DMS114 treated with DMSO at 0.1 percent for 48 hours (cell line): ENCODE measurements around the gene RHOT2.
A peak's percentile ranks its signal among the peaks of the same experiment; 100 is the strongest.

Experiments
- DNase-seq: peaks from one replicate; lab custom pipeline; 2025; ENCODE audit not compliant: unreplicated experiment; lab: John Stamatoyannopoulos, UW

RHOT2 gene

DNA sequence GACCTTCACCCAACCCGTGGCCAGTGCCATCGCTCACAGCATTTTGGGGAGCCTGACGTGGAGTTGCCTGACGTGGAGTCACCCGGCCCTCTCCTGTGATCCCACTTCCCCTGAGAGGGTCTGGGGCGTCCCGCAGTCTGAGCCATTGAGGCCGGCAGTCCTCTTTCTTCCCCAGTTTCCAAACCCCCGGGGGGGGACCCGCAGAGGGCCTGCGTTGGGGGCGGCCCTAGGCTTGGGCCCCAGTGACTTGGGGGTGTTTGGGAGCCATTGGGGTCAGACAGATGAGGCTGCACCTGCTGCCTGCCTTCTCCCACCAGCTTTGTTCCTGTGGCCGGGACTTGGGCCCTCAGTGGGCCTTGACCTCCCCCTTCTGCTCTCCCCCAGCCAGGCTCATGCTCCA is 1.7 kb downstream of the RHOT2 start:
- no peak for DNase-seq

DNA sequence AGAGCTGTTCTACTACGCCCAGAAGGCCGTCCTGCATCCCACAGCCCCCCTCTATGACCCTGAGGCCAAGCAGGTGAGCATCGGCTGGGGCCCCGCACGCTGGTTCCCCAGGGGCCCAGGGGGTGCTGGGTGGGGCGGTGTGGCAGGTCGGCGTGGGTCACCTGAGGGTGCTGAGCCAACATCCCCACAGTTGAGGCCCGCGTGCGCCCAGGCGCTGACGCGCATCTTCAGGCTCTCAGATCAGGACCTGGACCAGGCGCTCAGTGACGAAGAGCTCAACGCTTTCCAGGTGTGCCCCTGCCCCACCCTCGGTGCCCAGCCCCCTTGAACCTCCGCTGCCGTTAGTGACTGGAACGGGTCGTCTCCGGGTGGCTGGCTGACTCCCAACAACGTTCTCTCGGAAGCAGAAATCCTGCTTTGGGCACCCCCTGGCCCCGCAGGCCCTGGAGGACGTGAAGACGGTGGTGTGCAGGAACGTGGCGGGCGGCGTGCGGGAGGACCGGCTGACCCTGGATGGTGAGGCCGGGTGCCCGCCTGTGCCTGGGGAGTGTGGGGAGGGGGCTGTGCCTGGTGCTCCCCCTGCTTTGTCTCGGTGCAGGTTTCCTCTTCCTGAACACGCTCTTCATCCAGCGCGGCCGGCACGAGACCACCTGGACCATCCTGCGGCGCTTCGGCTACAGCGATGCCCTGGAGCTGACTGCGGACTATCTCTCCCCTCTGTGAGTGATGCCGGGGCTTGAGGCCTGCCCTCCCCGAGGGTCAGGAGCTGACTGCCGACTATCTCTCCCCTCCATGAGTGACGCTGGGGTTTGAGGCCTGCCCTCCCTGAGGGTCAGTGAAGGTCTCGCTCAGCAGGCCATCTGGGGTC is 2.8 kb downstream of the RHOT2 start:
- DNase-seq: no peak

DNA sequence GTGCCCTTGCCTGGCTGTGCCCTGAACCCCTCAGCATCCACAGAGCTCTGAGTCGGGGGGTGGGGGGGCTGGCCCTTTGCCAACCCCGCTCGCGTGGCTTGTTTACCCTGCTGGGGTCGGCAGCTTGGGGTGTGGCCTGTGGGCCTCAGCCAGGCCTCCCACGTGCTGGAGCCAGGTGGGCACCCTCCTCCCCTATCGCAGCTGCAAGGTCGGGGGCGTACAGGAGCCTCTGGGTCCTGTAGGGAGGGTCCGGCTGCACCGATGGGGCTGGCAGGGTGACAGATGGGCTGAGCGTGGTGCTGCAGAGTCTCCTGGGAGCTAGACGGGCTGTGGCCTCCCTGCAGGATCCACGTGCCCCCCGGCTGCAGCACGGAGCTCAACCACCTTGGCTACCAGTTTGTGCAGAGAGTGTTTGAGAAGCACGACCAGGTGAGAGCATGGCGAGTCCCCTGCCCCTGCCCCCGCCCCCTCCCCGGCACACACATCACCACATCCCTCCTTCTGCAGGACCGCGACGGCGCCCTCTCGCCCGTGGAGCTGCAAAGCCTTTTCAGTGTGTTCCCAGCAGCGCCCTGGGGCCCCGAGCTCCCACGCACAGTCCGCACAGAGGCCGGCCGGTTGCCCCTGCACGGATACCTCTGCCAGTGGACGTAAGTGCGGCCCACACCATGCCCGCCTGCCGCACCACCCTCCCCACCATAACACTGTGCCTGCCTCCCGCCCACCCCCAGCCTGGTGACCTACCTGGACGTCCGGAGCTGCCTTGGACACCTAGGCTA is 3.6 kb downstream of the RHOT2 start:
- no peak for DNase-seq

DNA sequence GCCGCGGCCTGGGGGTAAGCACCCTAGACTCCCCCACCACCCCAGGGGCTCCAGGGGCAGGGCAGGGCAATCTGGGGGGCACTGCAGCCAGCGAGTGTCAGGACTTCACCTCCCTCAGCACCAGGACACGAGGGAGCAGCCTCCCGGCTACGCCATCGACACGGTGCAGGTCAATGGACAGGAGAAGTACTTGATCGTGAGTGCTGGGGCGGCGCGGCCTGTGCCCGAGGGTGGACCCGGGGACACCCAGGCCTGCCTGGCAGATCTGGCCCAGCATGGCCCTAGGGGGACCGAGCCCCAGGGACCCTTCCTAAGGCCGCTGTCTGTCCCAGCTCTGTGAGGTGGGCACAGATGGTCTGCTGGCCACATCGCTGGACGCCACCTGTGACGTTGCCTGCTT is 4.4 kb downstream of the RHOT2 start:
- no peak for DNase-seq

DNA sequence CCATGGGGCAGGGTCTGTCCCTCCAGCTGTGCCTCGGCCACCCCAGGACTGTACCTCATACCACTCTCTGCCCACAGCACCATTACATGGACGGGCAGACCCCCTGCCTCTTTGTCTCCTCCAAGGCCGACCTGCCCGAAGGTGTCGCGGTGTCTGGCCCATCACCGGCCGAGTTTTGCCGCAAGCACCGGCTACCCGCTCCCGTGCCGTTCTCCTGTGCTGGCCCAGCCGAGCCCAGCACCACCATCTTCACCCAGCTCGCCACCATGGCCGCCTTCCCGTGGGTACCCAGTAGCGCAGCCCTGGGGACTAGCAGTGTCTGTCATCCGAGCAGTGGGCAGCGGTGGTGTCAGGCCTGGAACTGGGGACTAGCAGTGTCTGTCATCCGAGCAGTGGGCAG is 4.9 kb downstream of the RHOT2 start:
- no peak for DNase-seq

DNA sequence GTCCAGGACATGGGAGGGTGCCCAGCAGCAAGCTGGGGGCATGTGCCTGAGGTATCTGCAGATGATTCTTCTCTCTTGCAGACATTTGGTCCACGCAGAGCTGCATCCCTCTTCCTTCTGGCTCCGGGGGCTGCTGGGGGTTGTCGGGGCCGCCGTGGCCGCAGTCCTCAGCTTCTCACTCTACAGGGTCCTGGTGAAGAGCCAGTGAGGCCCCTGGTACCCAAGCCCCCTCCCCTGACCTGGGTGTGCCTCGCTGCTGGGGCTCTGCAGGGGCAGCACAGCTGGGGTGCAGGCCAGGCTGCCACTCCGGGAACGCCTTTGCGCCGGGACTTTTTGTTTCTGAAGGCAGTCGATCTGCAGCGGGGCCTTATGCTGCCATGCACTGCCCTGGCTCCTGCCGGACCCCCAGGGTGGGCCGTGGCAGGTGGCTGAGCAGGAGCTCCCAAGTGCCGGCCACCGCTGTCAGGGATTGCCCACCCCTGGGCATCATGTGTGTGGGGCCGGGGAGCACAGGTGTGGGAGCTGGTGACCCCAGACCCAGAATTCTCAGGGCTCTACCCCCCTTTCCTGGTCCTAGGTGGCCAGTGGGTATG is 5.6 kb downstream of the RHOT2 start:
- no peak for DNase-seq

DNA sequence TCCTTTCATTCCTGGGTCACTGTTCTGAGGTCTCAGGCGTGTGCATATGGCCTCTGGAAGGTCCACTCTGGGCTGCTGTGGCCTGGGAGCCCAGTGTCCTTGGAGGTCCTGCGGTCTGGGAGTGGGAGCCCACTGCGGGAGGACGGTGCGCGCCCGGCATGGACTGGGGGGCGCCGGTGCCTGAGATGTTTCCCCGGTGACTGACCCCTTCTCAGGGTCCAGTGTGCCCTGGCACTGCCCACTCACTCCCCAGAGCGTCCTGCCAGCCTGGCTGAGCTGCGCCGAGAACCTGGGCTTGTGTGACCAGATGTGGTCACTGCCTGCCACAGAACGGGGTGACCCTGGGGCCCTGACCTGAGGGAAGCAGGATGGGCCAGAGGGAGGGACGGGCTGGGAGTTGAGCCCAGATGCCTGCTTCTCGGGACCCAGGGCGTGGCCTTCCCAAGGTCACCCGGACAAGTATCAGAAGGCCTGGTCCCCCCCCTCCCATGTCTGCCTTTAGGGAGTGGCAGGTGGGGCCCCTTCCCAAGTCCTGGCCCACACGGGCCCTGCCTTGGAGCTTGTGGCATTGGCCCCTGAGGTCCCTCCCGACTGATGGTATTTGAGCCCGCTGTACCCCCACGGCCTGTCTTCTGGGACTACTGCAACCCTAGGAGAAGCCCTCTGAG is 6.4 kb downstream of the RHOT2 start:
- no peak for DNase-seq

DNA sequence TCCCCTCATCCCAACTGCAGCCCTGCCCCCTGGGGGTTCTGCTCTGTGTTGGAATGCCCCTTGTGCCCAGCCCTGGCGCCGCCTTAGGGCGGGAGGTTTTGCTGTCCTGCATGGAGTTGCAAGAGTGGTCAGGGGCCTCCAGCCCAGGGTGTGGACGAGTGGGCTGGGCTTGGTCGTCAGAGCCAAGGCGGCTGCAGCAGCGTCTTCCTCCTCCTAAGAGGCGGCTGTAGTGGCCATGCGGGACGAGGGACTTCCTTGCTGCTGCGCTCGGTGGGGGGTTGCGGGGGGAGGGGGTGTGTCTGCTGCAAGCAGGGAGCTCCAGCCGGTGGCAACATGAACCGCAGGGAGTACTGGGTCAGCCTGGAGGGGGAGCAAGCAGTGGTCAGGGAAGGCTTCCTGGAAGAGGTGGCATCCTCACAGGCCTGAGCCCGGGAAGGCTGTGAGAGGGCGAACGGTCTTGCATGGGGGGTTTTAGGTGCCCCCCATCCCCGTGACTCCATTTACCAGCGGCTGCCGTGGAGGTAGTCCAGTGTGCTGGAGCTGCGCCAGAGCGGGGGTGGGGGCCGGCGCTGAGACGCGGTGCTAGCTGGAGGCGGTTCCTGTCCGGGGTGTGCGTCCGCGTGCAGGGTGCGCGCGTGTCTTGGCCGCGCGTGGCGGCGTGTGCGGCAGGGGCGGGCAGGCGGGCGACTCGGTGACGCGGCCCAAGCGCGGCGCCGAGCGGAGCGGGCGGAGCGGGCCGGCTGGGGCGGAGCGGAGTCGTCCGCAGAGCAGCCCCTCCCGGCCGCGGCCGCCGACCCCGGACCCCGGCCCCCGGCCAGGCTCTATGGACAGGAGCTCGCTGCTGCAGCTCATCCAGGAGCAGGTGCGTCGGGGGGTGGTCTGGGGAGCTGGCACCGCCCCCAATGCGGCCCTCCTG is 7.3 kb downstream of the RHOT2 start, which contains the start of gene RHBDL1:
Gene RHBDL1 (plus strand): TSS at position 704 of the 916 bp plus-strand sequence. CDS start 120 bp downstream, at position 824.
- no peak for DNase-seq

DNA sequence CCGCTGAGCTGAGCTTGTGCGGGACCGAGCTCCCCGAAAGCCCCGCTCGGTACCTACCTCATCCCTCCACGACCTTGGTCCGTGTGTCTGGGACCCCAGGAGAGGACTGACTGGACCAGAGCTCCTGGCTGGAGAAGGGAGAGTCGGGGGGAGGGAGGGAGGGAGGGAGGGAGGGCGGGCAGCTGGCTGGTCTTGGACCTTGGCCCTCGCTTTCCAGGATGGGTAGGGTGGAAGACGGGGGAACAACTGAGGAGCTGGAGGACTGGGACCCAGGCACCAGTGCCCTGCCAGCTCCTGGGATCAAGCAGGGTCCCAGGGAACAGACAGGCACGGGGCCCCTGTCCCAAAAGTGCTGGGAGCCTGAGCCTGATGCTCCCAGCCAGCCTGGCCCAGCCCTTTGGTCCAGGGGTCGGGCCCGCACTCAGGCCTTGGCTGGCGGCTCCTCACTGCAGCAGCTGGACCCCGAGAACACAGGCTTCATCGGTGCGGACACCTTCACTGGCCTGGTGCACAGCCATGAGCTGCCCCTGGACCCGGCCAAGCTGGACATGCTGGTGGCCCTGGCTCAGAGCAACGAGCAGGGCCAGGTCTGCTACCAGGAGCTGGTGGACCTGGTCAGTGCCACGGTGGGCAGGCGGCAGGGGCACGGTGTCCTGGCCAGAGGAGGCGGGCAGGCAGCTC is 8.1 kb downstream of the RHOT2 start:
- no peak for DNase-seq

DNA sequence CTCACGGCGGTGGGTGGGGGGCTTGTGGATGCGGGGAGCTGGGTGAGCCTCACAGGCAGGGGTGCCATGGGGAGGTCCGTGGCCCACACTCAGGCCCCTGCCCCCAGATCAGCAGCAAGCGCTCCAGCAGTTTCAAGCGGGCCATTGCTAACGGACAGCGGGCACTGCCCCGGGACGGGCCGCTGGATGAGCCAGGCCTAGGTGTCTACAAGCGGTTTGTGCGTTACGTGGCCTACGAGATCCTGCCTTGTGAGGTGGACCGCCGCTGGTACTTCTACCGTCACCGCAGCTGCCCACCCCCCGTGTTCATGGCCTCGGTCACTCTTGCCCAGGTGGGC is 8.6 kb downstream of the RHOT2 start:
- no peak for DNase-seq

DNA sequence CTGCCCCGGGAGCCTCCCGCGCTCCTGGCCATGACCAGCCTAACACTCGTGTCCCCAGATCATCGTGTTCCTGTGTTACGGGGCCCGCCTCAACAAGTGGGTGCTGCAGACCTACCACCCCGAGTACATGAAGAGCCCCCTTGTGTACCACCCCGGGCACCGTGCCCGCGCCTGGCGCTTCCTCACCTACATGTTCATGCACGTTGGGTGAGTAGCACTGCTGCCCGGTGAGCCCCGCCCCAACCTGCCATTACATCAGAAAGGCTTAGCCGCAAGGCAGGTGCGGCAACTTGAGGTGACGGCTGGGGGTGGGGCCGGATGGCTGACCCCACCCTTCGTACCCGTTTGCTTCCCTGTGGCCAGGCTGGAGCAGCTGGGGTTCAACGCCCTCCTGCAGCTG is 9.0 kb downstream of the RHOT2 start:
- no peak for DNase-seq

DNA sequence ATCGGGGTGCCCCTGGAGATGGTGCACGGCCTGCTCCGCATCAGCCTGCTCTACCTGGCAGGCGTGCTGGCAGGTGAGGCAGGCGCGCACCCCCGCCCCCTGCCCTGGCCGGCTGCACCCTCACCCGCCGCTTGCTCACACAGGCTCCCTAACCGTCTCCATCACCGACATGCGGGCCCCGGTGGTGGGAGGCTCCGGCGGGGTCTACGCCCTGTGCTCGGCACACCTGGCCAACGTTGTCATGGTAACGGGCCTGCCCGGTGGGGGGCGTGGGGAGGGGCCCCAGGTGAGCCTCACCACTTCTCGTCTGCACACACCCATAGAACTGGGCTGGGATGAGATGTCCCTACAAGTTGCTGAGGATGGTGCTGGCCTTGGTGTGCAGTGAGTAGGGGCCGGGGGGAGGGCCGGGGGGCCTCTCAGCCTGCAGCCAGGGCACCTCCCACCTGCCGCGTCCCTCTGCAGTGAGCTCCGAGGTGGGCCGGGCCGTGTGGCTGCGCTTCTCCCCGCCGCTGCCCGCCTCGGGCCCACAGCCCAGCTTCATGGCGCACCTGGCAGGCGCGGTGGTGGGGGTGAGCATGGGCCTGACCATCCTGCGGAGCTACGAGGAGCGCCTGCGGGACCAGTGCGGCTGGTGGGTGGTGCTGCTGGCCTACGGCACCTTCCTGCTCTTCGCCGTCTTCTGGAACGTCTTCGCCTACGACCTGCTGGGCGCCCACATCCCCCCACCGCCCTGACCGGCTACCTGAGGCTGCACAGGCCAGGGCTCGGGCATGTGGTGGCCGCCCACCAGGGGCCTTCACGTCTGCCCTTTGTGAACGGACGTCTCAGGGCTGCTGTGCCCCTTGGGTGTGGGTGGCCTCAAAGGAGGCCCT is 9.6 kb downstream of the RHOT2 start:
- no peak for DNase-seq

DNA sequence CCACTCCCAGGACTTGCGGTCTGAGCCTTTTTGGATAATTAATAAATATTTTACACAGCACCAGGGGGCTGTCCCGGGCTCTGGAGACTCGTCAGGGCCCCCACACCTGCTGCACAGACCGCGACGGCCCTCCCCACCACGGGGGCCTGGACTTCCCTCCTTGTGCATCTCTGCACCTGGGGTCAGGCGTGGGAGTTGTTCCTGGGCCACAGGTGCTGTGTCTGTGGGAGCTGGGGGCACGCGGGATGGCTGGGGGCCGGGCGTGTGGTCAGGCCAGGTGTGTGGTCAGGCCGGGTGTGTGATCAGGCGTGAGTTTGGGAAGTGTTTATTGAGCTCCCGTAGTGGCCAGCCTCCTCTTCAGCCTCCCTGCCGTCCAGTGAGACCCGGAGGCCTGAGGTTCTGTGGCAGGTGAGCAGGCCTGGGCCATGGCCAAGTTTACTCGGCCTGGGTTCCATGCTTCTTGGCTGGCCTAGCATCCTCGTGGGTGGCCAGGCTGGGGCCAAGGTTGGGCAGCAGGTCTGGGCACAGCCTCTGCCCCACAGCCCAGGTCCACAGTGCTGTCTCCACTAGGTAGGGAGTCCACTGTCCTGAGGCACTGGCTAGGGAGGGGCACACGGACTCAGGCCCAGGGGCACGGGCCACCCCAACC is 10.4 kb downstream of the RHOT2 start:
- DNase-seq: no peak

DNA sequence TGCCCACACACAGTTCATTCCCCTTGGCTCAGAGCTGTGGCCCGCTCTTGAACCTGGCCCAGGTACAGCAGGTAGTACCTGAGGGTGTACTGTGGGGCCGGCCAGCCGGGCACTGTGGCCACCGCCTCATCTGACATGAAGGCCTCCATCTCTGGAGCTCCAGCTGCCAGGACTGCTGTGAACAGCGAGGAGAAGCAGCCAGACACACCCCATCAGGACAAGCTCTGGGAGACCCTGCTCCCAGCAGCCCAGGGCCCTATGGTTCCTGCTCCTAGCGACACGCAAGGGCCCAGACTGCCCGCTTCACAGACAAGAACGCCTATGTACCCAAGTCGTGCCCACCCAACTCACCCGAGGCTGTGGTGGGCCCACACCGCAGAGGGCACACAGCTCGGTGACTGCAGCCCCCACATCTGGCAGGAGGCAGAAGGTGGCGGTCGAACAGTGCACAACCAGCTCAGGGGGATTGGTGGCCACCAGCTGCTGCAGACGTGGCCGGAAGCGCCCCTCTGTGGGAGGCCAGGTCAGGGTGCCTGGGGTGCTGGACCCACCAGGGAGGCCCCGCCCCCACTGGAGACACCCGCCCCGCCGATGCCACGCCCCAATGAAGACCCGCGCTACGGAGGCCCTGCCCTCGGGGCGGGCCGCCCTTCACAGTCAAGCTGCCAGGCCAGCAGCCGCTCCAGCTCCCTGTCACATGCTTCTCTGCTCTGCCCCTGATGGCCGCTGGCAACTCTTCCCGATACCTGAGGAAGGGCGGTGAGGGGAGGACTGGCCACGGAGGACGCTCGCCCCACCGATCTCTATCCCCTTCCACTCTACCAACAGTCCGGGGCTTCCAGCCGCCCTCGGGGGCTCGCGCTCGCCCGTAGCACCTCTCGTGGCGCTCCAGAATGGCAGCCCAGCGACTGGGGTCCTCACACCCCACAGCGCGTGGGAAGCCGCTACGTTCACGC is 11.2 kb downstream of the RHOT2 start:
- peak; percentile 23 for DNase-seq

DNA sequence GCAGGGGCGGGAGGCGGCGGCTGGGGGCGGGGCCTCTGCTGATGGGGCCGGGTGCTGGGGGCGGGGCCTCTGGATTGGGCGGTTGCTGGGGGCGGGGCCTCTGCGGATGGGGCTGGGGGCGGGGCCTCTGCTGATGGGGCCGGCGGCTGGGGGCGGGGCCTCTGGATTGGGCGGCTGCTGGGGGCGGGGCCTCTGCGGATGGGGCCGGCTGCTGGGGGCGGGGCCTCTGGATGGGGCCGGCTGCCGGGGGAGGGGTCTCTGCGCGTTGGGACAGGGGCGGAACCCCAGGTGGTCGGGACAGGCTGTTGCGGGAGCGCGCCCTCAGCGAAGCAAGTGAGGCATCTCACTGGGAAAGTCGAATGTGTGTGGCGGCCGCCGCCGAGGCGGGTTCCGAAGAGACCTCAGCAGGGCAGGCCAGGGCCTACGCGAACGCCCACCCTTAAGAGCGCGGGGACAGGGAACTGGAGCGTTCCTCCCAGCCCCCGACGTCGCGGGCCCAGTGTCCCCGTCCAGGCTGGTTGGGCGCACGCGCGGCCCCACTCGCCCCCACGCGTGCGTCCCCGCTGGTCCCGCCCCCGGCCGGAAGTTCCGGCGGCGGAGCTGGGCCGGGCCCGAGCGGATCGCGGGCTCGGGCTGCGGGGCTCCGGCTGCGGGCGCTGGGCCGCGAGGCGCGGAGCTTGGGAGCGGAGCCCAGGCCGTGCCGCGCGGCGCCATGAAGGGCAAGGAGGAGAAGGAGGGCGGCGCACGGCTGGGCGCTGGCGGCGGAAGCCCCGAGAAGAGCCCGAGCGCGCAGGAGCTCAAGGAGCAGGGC is 12.1 kb downstream of the RHOT2 start, which contains the start of gene STUB1:
Gene STUB1 (plus strand): TSS at position 597 of the 811 bp plus-strand sequence. CDS start 116 bp downstream, at position 713.
- DNase-seq: peak; percentile 70

DNA sequence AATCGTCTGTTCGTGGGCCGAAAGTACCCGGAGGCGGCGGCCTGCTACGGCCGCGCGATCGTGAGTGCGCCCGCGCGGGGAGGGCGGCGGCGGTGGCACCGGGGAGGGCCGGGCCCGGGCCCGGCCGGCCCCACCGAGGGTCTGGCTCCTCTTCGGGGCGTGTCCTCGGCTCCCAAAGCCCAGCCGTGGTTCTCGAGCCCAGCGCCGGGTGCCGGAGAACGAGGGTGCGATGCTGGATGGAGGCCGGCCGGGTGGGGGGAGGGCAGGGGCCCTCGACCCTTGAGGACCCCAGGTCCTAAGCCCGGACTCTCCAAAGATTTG is 12.7 kb downstream of the RHOT2 start:
- no peak for DNase-seq
